IPS-18a (cell line): Measurements from ENCODE around the gene SKI.

Source experiments
- H3K27ac ChIP-seq: one replicate; pipeline ENCODE4 v1.5.1; 2013; ENCODE audit warnings: low read length
- H3K27me3 ChIP-seq: one replicate; pipeline ENCODE4 v1.6.1; 2013; ENCODE audit warnings: mild to moderate bottlenecking, low read length; ENCODE audit not compliant: control insufficient read depth, insufficient read depth
- H3K36me3 ChIP-seq: one replicate; pipeline ENCODE4 v1.6.1; 2013; ENCODE audit warnings: low read depth, low read length; ENCODE audit not compliant: control insufficient read depth
- H3K4me1 ChIP-seq: one replicate; pipeline ENCODE4 v1.6.1; 2013; ENCODE audit warnings: low read depth, low read length; ENCODE audit not compliant: control insufficient read depth
- H3K4me3 ChIP-seq: one replicate; pipeline ENCODE4 v1.5.1; 2013; ENCODE audit warnings: low read length
- H3K9ac ChIP-seq: one replicate; pipeline ENCODE4 v1.6.1; 2013; ENCODE audit warnings: mild to moderate bottlenecking, low read length, moderate library complexity
- H3K9me3 ChIP-seq: one replicate; pipeline ENCODE4 v1.6.1; 2013; ENCODE audit warnings: low read depth, low read length; ENCODE audit not compliant: control insufficient read depth

Gene SKI

DNA sequence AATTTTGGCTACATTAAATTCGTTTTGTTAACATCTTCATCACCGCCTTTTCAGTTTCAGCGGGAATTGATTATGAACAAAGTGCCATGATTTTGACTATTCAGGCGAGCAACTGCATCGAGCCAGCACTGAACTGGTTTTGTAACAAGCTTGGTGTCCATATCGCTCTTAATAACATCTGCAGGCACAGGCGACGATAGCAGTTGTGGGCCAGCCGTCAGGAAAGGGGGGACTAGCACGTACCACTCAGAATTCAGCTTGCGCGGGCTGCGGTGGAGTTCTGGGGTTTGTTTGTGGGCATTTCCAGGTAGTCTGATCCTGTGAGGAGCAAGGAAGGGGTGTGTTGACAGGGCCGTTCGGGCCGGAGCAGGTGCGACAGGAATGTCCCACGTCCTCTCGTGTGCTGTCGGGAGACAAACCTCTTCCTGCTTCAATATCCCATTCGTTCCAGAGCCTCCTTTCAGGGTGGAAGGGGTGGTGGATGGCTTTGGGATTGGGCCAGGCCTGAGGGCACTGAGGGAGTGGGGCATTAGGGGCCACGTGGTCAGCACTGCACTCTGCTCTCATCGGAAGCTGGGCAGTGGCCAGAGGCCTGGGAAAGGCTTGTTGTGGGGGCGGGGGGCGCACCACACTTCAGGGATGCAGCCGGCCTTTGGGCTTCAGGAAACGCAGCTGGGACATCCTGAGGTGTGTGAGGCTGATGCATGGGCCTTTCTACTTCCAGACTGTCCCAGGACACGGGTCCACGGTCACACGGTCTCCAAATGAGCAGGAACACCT is 39.1 kb downstream of the SKI start:
- no peak overlapping the region for H3K4me3 ChIP-seq
- H3K27ac ChIP-seq = no peak overlapping the region
- no peaks in the 10 kb centered on the region for H3K27me3 ChIP-seq
- peaks cover 18% of the 10 kb centered on the region for H3K4me1 ChIP-seq
- H3K9me3 ChIP-seq = no peaks in the 10 kb centered on the region
- no peak overlapping the region for H3K9ac ChIP-seq
- H3K36me3 ChIP-seq = no peaks in the 10 kb centered on the region

GRCh38 chr1:2267862-2268261 is 39.7 kb downstream of the SKI start:
- H3K27me3 ChIP-seq = no peaks in the 10 kb centered on the region
- no peak overlapping the region for H3K4me3 ChIP-seq
- no peak overlapping the region for H3K9ac ChIP-seq
- H3K9me3 ChIP-seq = no peaks in the 10 kb centered on the region
- H3K27ac ChIP-seq = no peak overlapping the region
- no peaks in the 10 kb centered on the region for H3K36me3 ChIP-seq
- peaks cover 21% of the 10 kb centered on the region for H3K4me1 ChIP-seq

GRCh38 chr1:2268285-2269056 is 40.4 kb downstream of the SKI start:
- Histone ChIP-seq H3K27me3 (no peaks in the 10 kb centered on the region), H3K27ac (no peak overlapping the region), H3K36me3 (no peaks in the 10 kb centered on the region), H3K9ac (no peak overlapping the region), H3K9me3 (no peaks in the 10 kb centered on the region), H3K4me1 (peaks cover 21% of the 10 kb centered on the region), H3K4me3 (no peak overlapping the region)

DNA sequence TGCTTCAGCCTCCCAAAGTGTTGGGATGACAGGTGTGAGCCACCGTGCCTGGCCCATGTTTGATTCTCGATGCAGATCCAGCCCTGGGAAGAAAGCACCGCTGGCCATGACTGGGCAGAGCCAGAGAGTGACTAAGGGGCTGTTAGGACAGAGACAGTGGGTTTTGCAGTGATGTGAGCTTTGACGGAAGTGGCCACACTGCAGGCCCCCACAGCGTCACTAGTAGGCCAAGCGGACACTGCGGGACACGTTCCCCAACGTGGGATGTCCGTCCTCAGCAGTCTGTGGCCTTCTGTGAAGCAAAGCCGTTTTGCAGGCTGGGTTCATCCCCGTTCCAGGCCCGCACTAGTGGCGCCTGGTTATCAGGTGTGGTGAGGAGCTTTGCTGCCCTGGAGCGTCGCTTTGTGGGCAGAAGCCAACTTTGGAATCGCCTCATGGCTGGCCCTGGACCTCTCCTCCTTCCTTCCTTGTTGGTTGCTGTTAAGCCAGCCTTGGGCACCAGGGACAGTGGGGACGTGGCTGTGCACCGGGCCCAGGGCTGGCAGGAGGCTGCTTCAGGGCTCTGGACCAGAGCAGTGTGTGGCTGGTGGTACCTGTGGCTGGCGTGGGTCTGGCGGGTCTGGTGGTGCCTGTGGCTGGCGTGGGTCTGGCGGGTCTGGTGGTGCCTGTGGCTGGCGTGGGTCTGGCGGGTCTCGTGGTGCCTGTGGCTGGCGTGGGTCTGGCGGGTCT is 41.2 kb downstream of the SKI start:
- no peaks in the 10 kb centered on the region for H3K27me3 ChIP-seq
- no peak overlapping the region for H3K27ac ChIP-seq
- H3K4me3 ChIP-seq = no peak overlapping the region
- no peak overlapping the region for H3K9ac ChIP-seq
- peaks cover 21% of the 10 kb centered on the region for H3K4me1 ChIP-seq
- no peaks in the 10 kb centered on the region for H3K9me3 ChIP-seq
- H3K36me3 ChIP-seq = no peaks in the 10 kb centered on the region

DNA sequence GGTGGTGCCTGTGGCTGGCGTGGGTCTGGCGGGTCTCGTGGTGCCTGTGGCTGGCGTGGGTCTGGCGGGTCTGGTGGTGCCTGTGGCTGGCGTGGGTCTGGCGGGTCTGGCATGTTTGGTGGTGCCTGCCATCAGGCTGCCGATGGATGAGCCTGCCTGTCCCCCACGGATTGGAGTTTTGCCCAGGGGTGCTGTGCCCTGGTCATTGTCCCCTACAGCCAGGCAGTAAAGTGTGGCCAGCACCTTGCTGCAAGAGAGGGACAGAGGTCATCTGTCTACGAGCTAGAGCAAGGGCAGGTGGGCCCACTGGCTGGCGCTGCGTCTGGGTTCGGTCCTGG is 41.8 kb downstream of the SKI start:
- H3K4me3 ChIP-seq = no peak overlapping the region
- H3K27ac ChIP-seq = no peak overlapping the region
- no peaks in the 10 kb centered on the region for H3K36me3 ChIP-seq
- H3K9me3 ChIP-seq = no peaks in the 10 kb centered on the region
- no peaks in the 10 kb centered on the region for H3K27me3 ChIP-seq
- no peak overlapping the region for H3K9ac ChIP-seq
- H3K4me1 ChIP-seq = peaks cover 21% of the 10 kb centered on the region

- no peak overlapping the region for H3K9ac ChIP-seq
- H3K9me3 ChIP-seq = no peaks in the 10 kb centered on the region
- no peaks in the 10 kb centered on the region for H3K36me3 ChIP-seq
- no peak overlapping the region for H3K27ac ChIP-seq
- H3K4me1 ChIP-seq = peaks cover 21% of the 10 kb centered on the region
- H3K27me3 ChIP-seq = no peaks in the 10 kb centered on the region
- H3K4me3 ChIP-seq = no peak overlapping the region
Measured at GRCh38 chr1:2270260-2271100, 42.4 kb downstream of the SKI start.

DNA sequence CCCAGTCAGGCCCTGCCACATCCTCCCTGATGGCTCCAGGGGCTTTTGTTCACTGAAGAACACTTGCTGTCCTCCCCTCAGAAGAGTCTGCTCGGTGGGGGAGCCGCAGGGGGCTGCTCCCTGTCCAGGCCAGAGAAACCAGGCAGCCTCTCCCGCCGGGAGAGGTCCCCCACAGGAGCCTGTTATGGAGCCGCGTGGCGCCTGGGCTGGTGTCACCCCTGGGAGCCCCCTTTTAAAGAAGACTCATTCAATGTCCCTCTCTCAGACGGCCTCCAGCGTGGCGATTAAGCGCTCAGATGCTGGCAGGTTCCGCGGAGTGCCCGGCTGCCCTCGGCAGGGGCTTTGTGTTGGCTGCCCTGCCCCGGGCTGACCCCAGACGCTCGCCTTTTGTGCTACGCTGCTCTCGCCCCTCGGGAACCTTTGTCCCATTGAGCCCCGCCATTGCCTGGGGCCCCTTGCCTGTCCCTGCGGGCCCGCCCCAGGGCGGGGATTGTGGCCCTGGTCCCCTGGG is 43.1 kb downstream of the SKI start:
- no peaks in the 10 kb centered on the region for H3K36me3 ChIP-seq
- H3K9me3 ChIP-seq = no peaks in the 10 kb centered on the region
- no peaks in the 10 kb centered on the region for H3K27me3 ChIP-seq
- H3K9ac ChIP-seq = no peak overlapping the region
- peaks cover 29% of the 10 kb centered on the region for H3K4me1 ChIP-seq
- no peak overlapping the region for H3K27ac ChIP-seq
- H3K4me3 ChIP-seq = no peak overlapping the region

DNA sequence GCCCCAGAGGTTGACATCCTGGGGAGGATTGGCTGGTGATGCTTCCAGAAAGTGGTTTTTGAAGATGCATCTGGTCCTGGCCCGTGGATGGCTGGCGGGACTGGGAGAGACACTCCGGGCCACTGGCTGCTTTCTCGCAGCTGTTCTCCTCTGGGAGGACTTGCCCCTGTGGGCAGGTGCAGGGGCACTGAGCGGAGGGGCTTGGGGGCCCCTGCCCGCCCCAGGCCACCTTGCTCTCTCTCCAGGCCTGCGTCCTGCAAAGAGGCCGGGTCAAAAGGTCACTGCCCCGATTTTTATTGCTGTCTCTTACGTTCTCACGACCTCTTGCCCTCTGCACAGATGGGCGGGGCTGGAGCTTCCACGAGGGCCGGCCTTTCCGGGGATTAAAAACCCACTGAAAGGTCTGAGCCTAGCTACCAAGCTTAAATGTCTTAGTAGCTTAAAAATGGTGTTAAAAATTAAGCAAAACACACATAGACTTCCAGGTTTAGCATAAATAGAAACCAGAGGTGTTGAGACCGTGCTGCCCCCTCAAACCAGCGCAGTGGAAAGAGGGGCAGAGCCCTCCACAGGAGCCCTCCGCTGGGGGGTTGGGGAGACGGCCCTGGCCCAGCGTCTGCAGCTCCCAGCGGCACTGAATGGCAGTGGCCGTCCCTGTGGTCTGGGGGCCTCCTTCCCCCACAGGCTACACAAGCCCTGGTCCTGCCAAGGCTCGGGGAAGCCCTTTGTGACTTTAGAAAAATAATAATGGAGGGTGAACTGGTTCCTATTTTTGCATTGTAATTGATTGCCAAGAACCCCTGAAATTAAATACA is 43.9 kb downstream of the SKI start:
- no peaks in the 10 kb centered on the region for H3K9me3 ChIP-seq
- no peaks in the 10 kb centered on the region for H3K36me3 ChIP-seq
- no peaks in the 10 kb centered on the region for H3K27me3 ChIP-seq
- peaks cover 36% of the 10 kb centered on the region for H3K4me1 ChIP-seq
- H3K4me3 ChIP-seq = no peak overlapping the region
- H3K27ac ChIP-seq = no peak overlapping the region
- H3K9ac ChIP-seq = no peak overlapping the region

- Histone ChIP-seq H3K27me3 (no peaks in the 10 kb centered on the region), H3K9ac (no peak overlapping the region), H3K9me3 (no peaks in the 10 kb centered on the region), H3K36me3 (no peaks in the 10 kb centered on the region), H3K4me3 (no peak overlapping the region), H3K4me1 (peaks cover 44% of the 10 kb centered on the region), H3K27ac (no peak overlapping the region)
Measured at GRCh38 chr1:2272686-2273400, 44.7 kb downstream of the SKI start.

GRCh38 chr1:2273401-2274090 is 45.4 kb downstream of the SKI start:
- no peak overlapping the region for H3K9ac ChIP-seq
- no peaks in the 10 kb centered on the region for H3K9me3 ChIP-seq
- H3K27ac ChIP-seq = no peak overlapping the region
- H3K4me1 ChIP-seq = peaks cover 51% of the 10 kb centered on the region
- H3K27me3 ChIP-seq = no peaks in the 10 kb centered on the region
- no peak overlapping the region for H3K4me3 ChIP-seq
- no peaks in the 10 kb centered on the region for H3K36me3 ChIP-seq
